Measurements from ENCODE around the gene RGS7.

The RGS7 gene

DNA sequence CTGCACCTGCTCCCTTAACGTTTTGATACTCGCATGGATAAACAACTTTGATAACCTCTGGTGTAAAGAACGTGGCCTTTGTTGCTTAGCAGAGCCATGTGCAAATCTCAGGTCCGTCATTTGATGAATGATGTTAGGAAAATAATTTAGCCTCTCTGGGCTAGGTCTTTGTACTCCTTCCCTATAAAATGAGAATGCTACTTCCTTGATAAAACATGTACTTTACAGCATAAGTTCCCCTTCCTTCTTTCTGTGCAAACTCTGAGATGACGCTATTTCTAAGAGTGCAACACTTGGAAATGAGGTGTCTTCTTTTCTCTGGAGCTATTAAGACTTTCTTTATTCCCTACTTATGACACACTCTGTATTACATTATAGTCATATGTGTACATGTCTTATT is 243.4 kb downstream of the RGS7 start:
- TF ChIP-seq CTCF (IDR thresholded peaks at IDR 0.05; ENCODE audit: low read depth, low read length, missing control alignments), result no peak
- no peak for DNase-seq (ENCODE audit: low read depth)
- in situ Hi-C loops (cut with HindIII; ENCODE audit: low sequenced_read_pairs), result no loop called here

DNA sequence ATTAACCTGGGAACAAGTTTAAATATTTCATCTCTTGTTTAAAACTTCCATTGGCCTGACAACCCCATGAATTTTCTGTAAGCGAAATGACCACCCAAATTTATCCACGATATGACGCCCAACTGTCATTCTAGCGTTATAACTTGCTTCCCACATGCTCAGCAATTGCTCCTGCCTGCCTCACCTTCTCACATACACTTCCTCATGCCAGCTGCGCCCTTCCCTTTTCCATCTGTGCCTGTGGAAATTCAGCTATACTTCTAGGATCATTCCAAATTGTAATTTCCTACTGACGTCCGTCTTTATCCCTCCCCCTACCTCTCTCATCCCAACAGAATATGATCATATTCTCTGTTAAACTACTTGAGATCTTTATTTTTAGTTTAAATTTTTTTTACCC is 248.0 kb downstream of the RGS7 start:
- in situ Hi-C loops (cut with HindIII; ENCODE audit: low sequenced_read_pairs), result loop anchor here (5.0 kb wide), 1 partner anchor 82 kb away; no protein-coding TSS in a partner anchor
- TF ChIP-seq CTCF (IDR thresholded peaks at IDR 0.05; ENCODE audit: low read depth, low read length, missing control alignments), result no peak
- no peak overlapping the region for H3K4me3 ChIP-seq (ENCODE audit: low read depth, low read length)
- no peak for DNase-seq (ENCODE audit: low read depth)

More for the DNA sequence above, 243.4 kb downstream of the RGS7 start:
- no peak overlapping the region for H3K4me3 ChIP-seq (ENCODE audit: low read depth, low read length)

- no peak overlapping the region for H3K4me3 ChIP-seq (ENCODE audit: low read depth, low read length)
- in situ Hi-C loops (cut with HindIII; ENCODE audit: low sequenced_read_pairs), result loop anchor here (5.0 kb wide), 1 partner anchor 78 kb away; no protein-coding TSS in a partner anchor
- TF ChIP-seq CTCF (IDR thresholded peaks at IDR 0.05; ENCODE audit: low read depth, low read length, missing control alignments), result no peak
- DNase-seq (ENCODE audit: low read depth), result no peak
These were observed 251.9 kb downstream of the RGS7 start for GRCh38 chr1:241105147-241105546.

DNA sequence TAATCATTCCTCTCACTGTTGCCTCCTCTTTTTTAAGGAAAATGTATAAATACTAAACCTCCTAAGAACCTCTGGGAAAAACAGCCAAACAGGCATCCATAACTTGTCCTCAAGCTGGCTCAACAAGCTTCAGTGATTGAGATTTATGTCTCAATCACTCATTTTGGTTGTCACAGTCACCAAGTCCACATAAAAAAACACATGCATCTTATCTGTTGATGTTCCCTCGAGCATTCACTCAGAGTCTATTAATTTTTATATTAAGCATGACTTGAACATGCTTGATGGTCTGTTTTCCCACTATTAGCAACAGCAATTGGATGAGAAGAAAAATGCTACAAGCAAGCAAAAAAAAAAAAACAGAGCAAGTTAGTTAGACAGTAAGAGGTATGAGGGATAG is 254.3 kb downstream of the RGS7 start:
- no peak for DNase-seq (ENCODE audit: low read depth)
- H3K4me3 ChIP-seq (ENCODE audit: low read depth, low read length), result no peak overlapping the region
- no peak for TF ChIP-seq CTCF (IDR thresholded peaks at IDR 0.05; ENCODE audit: low read depth, low read length, missing control alignments)
- in situ Hi-C loops (cut with HindIII; ENCODE audit: low sequenced_read_pairs), result no loop called here

GRCh38 chr1:241101622-241102021 is 255.4 kb downstream of the RGS7 start:
- no peak for DNase-seq (ENCODE audit: low read depth)
- no peak for TF ChIP-seq CTCF (IDR thresholded peaks at IDR 0.05; ENCODE audit: low read depth, low read length, missing control alignments)
- no peak overlapping the region for H3K4me3 ChIP-seq (ENCODE audit: low read depth, low read length)
- in situ Hi-C loops (cut with HindIII; ENCODE audit: low sequenced_read_pairs), result no loop called here

DNA sequence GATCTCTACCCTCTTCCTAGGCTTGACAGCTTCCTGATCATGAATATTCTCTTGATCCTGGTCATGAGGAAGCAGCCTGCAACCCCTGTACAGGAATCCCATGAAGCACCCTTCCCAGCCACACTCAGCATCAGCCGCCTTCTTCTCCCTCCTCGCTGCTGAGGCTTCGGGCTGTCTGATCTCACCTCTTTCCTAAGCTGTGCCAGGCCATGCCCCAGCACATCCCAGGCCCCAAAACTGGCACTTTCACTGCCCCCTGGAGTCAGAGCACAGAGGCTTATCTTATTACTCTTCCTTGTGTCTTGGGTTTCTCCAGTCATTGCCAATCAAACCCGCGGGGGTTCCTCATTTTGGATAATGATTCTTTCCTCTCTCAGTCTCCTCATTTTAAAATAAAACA is 259.5 kb downstream of the RGS7 start:
- H3K4me3 ChIP-seq (ENCODE audit: low read depth, low read length), result no peak overlapping the region
- DNase-seq (ENCODE audit: low read depth), result no peak
- TF ChIP-seq CTCF (IDR thresholded peaks at IDR 0.05; ENCODE audit: low read depth, low read length, missing control alignments), result no peak
- in situ Hi-C loops (cut with HindIII; ENCODE audit: low sequenced_read_pairs), result no loop called here

DNA sequence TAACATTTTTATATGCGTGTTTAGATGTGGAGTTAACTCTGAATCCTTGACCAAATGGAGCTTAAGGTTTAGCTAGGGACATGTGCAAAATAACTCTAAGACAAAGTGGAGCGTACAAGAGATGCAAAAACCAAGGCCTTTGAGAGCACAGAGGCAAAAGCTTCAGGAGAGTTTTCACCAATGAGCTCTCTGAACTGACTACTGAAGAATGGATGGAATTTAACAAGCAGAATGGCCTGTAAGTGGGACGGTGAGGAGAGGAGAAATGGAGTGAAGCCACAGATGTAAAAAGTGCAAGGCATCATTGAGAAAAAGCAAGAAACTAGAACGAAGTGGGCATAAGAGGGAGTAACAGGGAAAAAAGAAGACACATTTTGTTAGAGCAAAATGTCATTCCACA is 260.0 kb downstream of the RGS7 start:
- no peak for DNase-seq (ENCODE audit: low read depth)
- H3K4me3 ChIP-seq (ENCODE audit: low read depth, low read length), result no peak overlapping the region
- no peak for TF ChIP-seq CTCF (IDR thresholded peaks at IDR 0.05; ENCODE audit: low read depth, low read length, missing control alignments)
- in situ Hi-C loops (cut with HindIII; ENCODE audit: low sequenced_read_pairs), result no loop called here

All from astrocyte of the cerebellum (primary cell).